AG20443 (cell line): Measurements from ENCODE around the gene RNF167.
A peak's percentile ranks its signal among the peaks of the same experiment; 100 is the strongest.

ENCODE experiments used
- DNase-seq: peaks from one replicate; pipeline ENCODE4 v3.0.0; 2012; ENCODE audit warnings: low spot score, mixed read lengths

The RNF167 gene

GRCh38 chr17:4953451-4953961 is 13.4 kb downstream of the RNF167 start:
- DNase-seq = peak; percentile 89

DNA sequence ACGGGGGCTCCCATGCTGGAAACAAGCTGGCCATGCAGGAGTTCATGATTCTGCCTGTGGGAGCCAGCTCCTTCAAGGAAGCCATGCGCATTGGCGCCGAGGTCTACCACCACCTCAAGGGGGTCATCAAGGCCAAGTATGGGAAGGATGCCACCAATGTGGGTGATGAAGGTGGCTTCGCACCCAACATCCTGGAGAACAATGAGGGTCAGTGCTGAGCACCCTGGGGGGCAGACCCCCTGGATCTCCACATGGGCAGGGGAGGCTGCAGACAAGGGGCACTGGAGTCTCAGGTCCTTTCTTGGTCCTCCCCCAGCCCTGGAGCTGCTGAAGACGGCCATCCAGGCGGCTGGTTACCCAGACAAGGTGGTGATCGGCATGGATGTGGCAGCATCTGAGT is 15.0 kb downstream of the RNF167 start:
- DNase-seq = no peak

- DNase-seq = no peak
Measured at GRCh38 chr17:4956493-4957061, 16.5 kb downstream of the RNF167 start.

GRCh38 chr17:4958102-4958501 is 18.0 kb downstream of the RNF167 start:
- no peak for DNase-seq

DNA sequence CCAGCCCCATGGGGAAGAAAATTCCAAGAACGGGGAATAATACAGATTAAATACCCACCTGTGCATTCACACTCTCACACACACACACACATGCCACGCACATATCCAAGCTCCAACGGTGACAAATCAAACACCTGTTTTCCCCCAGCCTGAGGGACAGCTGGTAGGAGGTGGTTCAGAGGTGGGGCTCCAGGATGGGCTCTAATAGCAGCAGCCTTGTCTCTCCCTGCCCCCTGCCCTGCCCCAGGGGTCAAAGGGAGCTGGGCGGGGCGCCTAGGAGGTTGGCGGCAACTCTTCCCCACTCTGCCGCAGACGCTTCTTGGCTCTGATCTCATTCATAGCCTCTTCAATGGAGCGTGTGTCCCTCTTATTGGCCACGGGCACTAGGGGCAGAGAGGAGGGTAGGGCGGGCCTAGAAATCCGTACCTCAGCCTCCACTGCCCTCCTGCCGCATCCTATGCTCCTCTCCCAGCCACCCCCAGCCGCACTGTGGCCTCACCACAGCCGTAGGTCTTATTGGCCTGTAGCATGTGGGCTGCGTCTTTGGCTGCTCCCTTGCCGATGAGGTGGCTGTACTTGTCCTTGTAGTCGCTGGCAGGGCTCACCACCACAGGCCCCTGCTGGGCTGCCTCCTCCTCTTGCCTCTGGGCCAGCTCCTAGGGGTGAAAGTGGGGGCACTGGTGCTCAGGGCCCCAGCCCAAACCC is 19.3 kb downstream of the RNF167 start:
- no peak for DNase-seq

DNA sequence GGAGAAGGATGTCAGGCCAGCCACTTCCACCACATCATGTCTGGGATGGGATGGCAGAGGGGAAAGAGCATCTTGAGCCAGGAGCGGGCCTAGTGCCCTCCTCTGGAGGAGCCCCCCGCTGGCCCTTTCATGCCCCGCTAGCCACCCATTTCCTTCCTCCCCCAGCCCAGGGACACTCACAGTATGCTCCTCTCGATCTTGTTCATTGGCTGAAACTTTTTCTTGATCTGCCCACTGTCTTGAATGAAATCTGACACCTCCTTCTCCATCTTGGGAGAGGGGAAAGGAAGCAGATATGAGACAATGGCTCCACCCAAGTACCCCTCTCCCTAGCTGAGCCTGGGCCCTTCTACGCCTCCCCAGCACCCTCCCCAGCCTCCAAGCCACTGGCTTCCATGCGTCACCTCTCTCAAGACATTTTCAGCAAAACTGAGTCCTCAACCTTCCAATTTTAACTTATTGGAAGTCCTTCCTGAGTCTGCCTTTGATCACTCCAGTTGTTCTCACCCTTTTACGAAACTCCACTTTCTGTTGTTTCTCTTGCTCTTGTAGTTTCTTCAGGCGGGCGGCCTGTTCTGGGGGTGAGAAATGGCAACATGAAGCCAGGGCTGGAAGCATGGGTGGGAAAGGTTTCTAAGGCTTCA is 20.3 kb downstream of the RNF167 start:
- no peak for DNase-seq

GRCh38 chr17:4965311-4965986 is 25.4 kb downstream of the RNF167 start:
- no peak for DNase-seq

GRCh38 chr17:4966844-4967538 is 26.9 kb downstream of the RNF167 start:
- peak; percentile 97 for DNase-seq

GRCh38 chr17:4967539-4968485 is 27.7 kb downstream of the RNF167 start, which contains the start of gene SPAG7:
Gene SPAG7, minus strand, starts transcription at chr17:4967817. Its CDS starts 13 bp downstream, at chr17:4967804.
- peak; percentile 96 for DNase-seq

GRCh38 chr17:4968486-4969046 is 28.5 kb downstream of the RNF167 start:
- DNase-seq = no peak

GRCh38 chr17:4969047-4969550 is 29.0 kb downstream of the RNF167 start:
- peak; percentile 72 for DNase-seq

GRCh38 chr17:4969551-4970173 is 29.6 kb downstream of the RNF167 start:
- DNase-seq = no peak

DNA sequence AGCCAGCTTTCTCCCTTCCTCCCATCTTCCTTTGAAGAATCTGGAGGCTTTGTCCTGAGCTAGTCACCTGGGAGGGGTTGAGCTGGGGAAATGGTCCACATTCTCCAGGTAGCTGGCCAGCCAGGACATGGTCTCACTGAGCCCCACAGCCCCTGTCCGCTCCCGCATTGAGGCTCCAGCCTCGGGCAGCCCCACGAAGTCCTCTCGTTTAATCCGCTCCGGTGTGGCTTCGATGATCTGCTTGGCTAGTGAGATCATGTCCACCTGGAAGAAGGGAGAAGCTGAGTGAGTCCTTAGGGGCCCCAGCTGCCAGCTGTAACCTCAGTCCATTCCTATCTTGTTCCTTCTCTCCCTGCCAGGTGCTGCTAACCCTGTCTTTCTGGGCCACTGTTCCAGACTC is 30.2 kb downstream of the RNF167 start:
- no peak for DNase-seq

- no peak for DNase-seq
Measured at GRCh38 chr17:4971826-4972225, 31.8 kb downstream of the RNF167 start.

- DNase-seq = no peak
Measured at GRCh38 chr17:4972322-4972721, 32.3 kb downstream of the RNF167 start.

DNA sequence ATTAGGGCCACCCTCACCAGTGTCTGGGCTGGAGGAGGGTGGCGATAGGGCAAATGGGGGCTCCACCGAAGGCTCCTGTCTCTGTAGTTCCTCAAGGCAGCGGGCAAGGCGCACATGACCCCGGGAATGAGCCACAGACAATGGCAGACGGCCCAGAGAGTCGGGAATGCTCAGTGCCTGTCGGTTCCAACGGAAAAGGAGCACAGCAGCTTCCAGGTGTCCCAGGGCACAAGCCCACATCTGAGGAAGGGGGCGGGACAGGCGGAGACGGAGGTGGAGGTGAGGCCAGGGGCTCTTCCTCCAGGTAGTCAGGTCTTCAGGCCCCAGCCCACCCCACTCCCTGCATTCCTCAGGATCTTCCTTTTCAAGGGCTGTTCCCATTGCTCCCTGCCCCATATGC is 32.7 kb downstream of the RNF167 start:
- DNase-seq = no peak

DNA sequence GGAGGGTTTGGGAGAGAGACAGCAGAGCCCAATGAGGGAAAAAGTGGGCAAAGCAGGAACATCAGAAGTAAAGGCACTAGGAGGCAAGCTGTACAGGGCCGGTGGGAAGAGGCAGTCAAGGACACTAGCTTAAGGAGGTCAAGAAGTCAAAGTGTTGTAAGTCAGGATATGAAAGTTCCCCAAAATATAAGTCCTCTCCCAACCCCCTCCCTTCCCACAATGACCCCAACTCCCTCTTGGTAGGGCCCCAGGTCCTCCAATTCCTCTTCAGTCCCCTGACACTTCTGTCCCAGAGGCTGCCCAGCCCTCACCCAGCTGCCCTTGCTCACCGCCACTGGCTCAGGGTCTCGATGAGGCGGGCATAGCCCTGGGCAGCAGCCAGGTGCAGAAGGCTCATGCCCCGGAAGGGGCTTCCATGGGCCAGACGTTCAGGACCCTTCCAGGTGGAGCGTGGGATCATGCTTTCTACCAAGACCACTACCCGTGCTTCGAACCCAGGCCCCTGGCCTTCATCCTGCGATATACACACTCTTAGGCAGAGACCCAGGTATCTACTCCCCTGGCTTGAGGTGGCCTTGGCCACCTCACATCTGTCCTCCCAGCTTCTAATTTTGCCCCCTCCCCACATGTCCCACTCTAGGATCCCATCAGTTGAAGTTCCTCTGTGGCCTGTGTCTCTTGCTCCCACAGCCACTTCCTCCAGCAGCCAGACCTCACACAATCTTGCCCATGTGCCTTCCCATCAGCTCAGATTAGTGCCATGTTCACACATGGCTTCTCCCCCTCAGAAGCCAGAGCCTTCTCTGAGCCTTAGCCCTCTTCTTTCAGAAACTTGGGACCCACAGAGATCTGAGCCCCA is 33.4 kb downstream of the RNF167 start:
- no peak for DNase-seq

- no peak for DNase-seq
Measured at GRCh38 chr17:4974115-4974670, 34.1 kb downstream of the RNF167 start.
